ENCODE results near the gene NUPR1.

- TF ChIP-seq YY1 (IDR thresholded peaks at IDR 0.05; ENCODE audit: insufficient read depth, insufficient read length) (no peak), SUZ12 (IDR thresholded peaks at IDR 0.05; ENCODE audit: extremely low read depth, insufficient read depth, insufficient read length) (no peak), ZNF274 (IDR thresholded peaks at IDR 0.05; ENCODE audit: low read depth, low read length) (no peak)
These were observed 17.3 kb downstream of the NUPR1 start for GRCh38 chr16:28521436-28521835.

All from NT2/D1 (cell line).